ENCODE data around the gene SLC1A3.

The SLC1A3 gene

DNA sequence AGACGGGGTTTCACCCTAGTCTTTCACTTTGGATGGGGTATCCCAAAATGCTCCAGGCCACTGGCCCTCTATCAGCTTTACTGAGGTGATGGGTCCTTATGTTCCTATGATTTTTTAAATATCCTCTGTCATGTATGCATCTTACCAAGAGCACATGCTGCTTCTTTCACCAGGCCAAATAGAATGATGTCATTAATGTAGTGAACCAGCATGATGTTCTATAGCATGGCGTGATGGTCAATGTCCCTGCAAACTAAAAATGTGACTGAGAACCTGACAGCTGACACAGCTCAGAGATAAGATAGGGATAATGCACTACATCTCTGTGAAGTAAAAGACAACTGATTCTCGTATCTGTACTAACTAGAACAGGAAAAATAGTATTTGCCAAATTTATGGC, 103.6 kb downstream of the SLC1A3 start:
- no peak for DNase-seq

DNA sequence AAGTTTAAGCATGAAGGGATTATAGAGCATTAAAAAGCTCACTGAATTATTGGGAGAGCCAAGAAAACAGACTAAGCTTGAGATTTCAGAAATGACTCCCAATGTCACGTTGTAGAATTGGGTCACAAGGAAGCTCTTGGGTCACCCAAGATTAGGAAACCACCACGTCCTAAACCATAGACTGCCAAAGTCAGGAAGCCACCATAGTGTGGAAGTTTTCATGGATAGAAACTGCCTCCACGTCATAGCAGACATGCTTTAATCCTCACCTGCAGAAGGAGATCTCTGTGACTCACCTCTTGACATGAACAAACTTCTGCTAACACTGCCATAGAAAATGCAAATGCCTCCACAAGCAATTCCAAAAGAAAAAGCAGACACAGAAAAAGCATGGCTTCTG, 106.3 kb downstream of the SLC1A3 start:
- no peak for DNase-seq

DNA sequence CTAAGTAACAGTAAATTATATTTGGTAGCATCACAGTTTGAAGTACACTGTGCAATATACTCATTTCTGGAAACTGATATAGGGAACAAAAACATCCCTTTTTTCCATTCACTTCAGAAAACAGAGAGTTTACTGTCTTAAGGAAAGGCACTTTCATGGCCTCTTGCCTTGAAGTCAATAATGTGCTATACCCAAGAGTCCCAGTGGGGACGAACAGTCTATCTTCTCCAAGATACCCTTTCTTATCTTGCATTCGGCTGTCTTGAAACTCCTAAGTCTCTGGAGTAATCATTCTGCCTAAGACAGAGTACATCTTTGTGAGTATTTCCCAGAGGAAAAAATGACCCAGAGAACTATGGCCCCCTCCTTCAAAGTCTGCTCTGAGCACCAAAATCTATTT, 107.1 kb downstream of the SLC1A3 start:
- DNase-seq: no peak

DNA sequence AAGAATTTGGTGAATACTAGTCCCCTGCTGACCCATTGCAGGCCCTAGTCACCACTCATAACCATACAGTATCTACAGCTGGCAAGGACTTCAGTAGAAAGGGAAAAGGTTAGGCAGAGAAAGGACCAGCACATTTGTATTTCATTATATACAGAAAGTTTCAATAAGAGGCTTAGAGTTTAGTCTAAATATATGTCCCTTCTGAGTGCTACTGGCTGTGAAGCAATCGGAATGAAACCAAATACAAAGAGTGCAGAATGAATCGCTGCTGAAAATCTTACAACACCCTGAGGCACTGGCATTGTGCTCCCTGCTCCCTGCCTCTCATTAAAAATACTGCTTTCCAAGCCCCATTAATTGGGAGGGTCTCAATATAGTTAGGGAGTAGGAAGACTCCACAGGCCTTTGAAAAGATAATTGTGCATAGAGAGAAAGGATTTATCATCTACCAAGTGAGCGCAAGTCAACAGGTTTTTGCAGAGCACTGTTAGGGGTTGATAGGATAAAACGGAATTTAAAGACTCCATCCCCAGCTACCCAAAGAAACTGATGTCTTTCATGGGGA, 110.8 kb downstream of the SLC1A3 start:
- no peak for DNase-seq

DNA sequence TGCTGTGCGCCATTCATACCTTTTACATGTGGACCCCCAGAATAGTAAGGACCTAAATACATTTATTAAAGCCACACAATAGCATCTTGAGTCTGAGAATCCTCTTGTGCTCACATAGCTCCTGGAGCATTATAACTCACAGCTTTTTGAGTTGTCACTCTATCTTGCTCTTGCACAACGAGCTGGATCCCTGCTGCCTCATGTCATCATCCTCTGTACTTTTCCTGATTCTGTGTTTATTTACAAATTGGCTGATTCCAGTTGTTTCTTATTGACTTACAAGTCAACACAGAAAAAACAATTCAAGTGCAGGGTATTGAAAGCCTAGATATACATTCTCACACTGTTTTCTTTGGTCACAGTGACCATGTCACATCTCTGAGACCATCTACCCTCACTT, 112.9 kb downstream of the SLC1A3 start:
- DNase-seq: no peak

DNA sequence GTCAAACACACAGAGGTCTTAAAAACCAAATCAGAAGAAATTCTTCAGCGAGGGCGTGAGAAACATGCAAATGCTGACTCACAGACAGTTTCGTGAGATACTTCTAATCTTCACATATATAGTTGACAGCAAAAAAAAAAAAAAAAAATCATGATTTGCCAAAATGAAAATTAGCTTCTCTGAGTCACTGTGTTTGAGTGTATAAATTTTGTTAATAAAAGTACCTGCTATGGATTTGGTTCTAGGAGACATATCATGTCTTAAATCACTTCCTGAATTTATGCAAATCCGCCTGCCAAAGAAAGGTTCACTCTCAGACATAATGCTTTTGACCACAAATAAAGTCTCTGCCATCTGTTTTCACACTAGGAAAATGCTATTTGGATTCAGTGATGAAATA, 114.3 kb downstream of the SLC1A3 start:
- DNase-seq: no peak

DNA sequence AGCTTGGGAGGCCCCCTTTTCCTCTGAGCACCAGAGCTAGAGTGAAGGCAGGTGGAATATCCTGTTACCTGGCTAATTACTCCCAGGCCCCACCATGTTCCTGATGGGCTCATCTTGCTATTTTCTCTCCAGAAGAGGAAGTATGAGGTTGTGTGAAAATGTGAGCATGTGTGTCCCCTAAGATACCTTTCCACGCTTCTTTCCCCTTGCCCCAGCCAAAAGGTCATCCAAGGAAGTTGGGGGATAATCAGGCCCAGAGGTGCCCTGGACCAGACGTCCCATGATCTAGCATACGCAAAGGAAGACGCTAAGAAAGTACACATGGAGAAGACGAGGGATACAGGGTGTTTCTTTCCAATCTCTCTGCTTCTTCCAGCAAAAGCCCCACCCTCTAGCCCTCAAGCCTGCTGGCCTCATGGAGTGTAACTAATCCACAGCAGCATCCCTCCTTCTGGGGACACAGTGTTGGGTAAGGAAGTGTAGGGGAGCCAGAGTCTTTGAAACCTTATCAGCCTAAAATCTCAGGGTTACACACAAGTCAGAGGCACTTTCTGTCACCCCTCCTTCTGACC, 115.3 kb downstream of the SLC1A3 start:
- DNase-seq: no peak

DNA sequence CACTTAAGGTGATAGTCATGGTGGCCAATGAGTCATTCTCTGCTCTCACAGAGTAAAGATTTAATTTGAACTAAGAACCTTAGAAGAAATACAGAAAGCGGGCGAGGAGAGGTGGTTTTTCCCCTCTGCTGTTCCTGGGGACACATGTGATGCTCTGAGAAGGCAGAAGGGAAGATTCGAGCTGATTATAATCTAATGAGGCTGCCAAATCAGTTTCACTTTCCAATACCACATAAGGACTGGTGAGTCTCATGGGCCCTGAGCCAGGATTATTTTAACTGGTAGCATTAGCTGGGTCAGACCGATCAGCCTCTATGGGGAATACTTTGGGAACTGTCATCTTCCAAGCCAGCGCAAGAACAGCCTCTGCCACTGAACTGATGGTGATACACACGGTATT, 116.5 kb downstream of the SLC1A3 start:
- DNase-seq: no peak

DNA sequence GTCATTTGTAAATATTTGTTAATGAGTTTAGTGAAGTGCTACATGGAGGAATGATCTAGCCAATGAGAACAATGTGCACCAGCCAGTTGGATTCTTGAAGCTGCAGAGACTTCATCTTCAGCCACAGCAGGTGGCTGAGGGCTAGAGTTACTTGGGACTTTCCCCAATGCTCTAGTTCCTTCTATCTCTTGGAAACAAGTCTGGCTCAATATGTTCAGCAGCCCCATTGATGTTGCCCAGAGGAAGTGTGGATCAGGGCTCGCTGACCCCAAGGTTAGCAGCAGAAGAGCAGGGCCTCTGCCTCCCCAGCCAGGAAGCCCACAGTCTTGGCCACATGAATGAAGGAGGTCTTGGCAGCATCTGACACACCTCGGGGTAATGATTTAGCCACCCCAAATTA, 117.5 kb downstream of the SLC1A3 start:
- DNase-seq: no peak

DNA sequence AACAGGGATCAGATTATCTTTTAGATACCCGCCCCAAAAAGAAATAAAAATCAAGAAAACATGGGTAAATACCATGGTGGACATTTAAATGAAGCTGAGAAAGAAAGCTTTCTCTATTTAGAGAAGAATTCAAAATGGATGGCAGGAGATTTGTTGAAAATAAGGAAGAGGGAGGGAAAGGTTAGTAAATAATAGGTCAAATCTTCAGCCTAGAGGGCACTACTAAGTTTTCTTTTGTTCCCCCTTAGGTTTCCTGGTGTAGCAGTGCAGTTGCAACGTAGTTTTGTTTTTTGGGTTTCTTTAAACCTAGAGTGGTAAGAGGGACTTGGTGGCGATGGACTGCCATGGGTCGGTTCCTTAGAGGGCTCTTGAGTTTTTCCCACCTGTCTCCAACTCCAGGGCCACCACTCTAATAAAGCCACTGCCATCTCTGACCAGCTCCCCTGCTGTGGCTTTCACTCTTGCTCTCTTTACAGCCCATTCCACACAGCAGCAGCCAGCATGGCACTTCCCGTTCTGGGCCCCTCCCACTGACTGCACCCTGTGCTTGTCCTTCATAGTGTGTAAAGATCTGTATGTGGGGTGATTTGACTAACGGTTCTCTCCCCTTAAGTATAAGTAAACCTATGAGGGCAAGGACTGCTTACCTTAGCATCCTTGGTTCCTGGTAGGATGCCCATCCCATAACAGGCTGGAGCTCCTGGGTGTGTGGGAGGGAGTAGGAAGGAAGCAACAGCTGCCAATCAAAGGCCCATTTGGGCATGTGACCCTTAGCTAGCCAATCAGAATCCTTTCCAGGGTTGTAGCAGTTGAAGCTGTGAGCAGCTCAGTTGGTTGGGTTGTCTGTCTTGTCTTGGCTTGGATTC, 118.3 kb downstream of the SLC1A3 start:
- peak in 25 of 58 donors; percentile 1 to 62 (median 15) for DNase-seq

DNA sequence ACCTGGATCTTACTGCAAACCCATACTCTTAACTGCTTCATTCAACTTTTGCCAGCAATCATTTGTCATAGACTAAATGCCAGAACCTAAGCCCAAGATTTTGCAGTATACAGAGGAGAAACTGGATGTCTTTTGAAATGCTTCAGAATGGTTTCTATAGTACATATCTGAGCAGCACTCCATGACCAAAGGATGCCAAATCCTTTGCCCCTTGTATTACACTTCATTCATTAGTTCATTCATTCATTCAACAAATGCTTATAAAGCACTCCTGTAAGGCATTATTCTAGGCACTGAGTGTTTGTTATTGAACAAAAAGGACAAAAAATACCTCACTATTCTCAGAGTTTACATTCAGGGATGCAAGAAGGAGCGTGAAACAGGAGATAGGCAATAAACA, 119.9 kb downstream of the SLC1A3 start:
- DNase-seq: no peak

DNA sequence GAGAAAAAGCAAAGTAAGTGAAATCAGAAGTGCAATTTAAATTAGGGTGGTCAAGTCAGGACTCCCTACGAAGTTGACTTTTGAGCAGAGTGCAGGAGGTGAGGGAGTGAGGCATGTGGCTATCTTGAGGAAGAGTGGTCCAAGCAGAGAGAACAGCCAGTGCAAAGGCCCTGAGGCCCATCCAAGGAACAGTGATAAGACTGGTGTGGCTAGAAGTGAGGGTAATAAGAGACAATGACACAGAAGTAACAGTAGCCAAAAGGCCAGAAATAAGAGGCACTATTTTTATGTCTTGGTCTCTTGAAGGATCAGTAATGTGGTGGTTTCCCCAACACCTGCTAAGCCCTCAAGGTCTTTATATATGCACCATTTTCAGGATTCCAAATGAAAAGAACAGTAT, 120.4 kb downstream of the SLC1A3 start:
- no peak for DNase-seq

DNA sequence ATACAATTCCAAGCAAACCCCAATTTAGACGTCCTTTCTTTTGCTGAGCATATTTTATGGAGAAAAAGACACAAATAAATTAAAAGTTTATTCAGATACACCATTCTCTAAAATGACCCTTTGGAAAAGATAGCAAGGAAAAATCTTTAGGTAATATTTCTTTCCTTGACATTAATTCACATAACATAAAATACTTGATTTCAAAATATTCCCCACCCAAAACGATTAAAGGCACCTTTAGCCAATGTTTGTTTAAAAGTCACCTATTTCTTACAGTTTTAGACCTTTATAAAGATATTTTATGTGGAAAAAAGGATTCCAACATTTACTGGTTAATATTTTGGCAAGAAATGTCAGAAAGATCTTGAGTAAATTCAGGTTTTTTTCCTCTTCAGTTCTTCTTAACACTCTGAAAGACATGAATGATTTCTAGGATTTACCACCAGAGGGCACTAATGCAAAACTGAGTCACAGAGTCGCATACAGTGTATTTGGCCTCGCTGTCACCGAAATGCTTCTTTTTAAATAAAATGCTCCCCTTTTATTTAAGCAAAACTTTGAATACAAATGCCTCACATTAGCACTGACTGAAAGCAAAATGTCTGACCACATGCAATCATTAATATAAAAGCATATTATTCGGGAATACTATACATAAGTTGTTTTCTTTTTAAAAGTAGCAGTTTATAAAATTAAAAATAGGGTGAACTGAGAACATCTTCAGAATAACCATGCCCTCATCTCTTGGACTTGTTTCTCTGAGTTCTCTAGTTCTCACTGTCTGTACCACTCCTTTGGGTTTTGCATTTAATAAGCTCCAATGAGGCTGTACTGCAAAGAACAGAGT, 122.5 kb downstream of the SLC1A3 start:
- peak in 4 of 58 donors; percentile 1 to 57 (median 29) for DNase-seq

DNA sequence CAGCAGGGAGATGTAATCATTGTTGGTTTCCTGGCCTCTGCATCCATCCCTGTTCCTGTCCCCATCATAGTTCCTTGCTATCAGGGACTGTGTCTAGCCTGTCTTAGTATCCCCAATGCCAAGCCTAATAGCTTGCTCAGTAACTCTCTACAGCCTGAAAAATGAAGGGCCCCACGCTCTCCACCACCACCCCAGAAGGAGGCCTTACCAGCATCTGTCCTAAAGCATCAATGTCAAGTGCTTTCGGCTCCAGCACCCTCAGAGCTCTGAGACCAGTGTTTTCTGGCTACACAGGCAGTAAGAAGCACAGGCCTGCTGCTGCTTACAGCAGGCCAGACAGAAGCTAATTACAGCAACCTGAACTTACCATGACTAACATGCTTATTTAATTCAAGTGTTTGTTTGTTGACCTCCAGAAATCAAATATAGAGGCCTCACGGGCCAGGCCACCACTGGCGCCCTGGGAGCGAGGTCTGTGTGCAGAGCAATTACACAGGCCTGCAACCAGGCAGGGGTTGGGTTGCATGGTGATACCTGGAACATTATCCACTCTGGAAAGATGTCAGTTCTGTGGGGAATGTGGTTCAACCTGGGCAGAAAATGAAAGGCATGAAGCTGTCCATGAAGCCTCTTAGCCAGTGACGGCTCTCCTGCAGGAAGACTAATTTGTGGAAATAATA, 124.3 kb downstream of the SLC1A3 start:
- DNase-seq: no peak

DNA sequence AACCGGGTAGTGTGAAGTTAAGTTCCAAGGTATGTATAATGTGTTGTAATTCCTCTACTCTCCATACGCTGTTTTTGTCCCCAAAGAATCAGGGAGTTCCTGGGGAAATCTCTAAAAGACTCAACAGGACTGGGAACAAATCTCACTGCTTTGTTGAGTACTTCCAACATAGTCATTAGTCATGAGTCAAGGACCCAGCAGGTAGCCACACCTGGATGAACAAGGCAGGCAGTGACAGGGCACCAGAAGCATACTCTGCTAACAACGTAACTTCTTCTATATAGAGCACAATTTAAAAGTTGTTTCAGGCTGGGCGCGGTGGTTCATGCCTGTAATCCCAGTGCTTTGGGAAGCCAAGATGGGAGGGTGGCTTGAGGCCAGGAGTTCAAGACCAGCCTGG, 126.8 kb downstream of the SLC1A3 start:
- DNase-seq: no peak

DNA sequence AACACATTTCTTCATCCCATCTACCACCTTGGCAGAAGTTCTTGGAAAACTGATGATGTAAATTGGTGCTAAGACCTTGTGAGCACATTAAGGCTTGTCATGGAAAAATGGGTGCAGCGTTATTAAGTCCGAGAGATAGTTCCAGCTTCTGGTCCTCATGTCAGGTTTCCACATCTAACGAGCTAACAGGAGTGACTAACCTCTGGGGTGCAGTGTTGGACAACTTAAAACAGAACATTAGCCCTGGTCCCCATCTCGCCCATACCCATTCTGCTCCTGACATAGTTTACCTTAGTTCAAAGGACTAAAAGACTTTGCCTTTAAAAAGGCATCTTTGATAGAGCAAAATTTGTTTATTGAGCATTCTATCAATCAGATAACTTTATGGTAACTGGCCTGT, 128.0 kb downstream of the SLC1A3 start:
- no peak for DNase-seq

DNA sequence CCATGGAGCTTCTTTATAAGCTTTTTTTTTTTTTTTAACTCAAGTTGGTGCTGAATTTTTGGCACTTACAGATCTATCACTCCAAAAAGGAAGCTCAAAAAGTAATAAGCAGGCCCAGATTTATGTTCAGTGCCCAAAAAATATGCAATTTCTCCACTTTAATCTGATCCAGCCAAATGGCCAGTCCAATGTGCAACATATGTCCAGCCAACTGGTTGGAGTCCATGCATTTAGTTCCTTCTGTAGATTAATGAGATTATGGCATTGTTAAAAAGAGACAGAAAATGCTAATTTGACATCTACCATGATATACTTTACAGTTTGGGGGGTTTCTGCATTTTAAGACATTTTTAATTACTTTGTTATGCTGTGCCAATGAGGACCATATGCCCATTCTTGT, 129.5 kb downstream of the SLC1A3 start:
- no peak for DNase-seq
